HG03060 (cell line): ENCODE data around the gene SNTG2.

ENCODE experiments used
- ATAC-seq: cut with Tn5 transposase; IDR thresholded peaks from one replicate; pipeline ENCODE4 v1.9.1; 2021; ENCODE audit warnings: low read depth, moderate number of reproducible peaks; ENCODE audit not compliant: unreplicated experiment

SNTG2 gene

GRCh38 chr2:1041012-1041805 is 90.6 kb downstream of the SNTG2 start:
- ATAC-seq = no peak

- peak; percentile 69 for ATAC-seq
Observed at GRCh38 chr2:1045109-1045508, 94.5 kb downstream of the SNTG2 start.

GRCh38 chr2:1046067-1046466 is 95.4 kb downstream of the SNTG2 start:
- no peak for ATAC-seq

GRCh38 chr2:1047485-1047884 is 96.8 kb downstream of the SNTG2 start:
- ATAC-seq = no peak

- no peak for ATAC-seq
Observed at GRCh38 chr2:1049691-1050090, 99.0 kb downstream of the SNTG2 start.

GRCh38 chr2:1051075-1051474 is 100.4 kb downstream of the SNTG2 start:
- ATAC-seq = no peak

- ATAC-seq = no peak
Observed at GRCh38 chr2:1052771-1053191, 102.1 kb downstream of the SNTG2 start.

GRCh38 chr2:1053786-1054185 is 103.1 kb downstream of the SNTG2 start:
- no peak for ATAC-seq

- no peak for ATAC-seq
Observed at GRCh38 chr2:1054399-1054798, 103.8 kb downstream of the SNTG2 start.

- ATAC-seq = no peak
Observed at GRCh38 chr2:1055014-1055595, 104.5 kb downstream of the SNTG2 start.

GRCh38 chr2:1060372-1060771 is 109.7 kb downstream of the SNTG2 start:
- ATAC-seq = no peak

- no peak for ATAC-seq
Observed at GRCh38 chr2:1060987-1061386, 110.3 kb downstream of the SNTG2 start.

GRCh38 chr2:1068241-1068640 is 117.6 kb downstream of the SNTG2 start:
- ATAC-seq = no peak

GRCh38 chr2:1068822-1069221 is 118.2 kb downstream of the SNTG2 start:
- ATAC-seq = no peak

- no peak for ATAC-seq
Observed at GRCh38 chr2:1069847-1070246, 119.2 kb downstream of the SNTG2 start.

GRCh38 chr2:1070601-1071000 is 120.0 kb downstream of the SNTG2 start:
- ATAC-seq = no peak

- no peak for ATAC-seq
Observed at GRCh38 chr2:1071650-1072049, 121.0 kb downstream of the SNTG2 start.

- no peak for ATAC-seq
Observed at GRCh38 chr2:1072250-1072649, 121.6 kb downstream of the SNTG2 start.

- no peak for ATAC-seq
Observed at GRCh38 chr2:1077911-1078310, 127.3 kb downstream of the SNTG2 start.

GRCh38 chr2:1078326-1078725 is 127.7 kb downstream of the SNTG2 start:
- ATAC-seq = no peak

GRCh38 chr2:1079873-1080799 is 129.5 kb downstream of the SNTG2 start:
- ATAC-seq = no peak
